ENCODE data around the gene ZIM2. TPM values are rescaled to one million over a fixed set of nuclear protein-coding genes. Genes with fewer than 3 reads are reported as not detected.

ZIM2 gene
- total and polyA plus RNA-seq, 9 of the 15 experiments (the other 6 are each of a cell fraction or from before 2014, with no cell fraction given): not detected

DNA sequence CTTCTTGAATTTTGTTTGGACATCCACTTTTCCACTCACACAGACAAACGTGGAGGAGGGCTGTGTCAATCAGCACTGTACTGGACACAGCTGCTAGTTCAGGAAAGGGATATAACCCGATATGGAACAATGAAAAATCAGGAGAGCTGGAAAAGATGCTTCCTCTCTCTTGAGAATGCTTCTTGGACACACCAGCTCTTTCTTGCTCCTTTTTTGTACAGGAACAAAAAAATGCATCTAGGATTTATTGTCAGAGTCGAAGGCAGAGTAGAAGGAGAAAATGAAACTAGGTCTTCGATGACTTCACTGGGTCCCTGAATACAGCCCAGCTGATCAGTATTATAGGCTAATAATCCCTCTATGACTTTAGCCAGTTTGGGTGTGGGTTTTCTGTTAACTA, 62.2 kb downstream of the ZIM2 start:
- Histone ChIP-seq H3K36me3 (ENCODE audit: control insufficient read depth, insufficient read depth, low read length) (no peaks in the 10 kb centered on the region), H3K4me2 (ENCODE audit: insufficient read depth, low read length) (no peak overlapping the region), H2AFZ (ENCODE audit: low read depth, low read length) (no peak overlapping the region), H3K9me3 (replicated peaks; ENCODE audit: control insufficient read depth, insufficient read depth, low read depth, low read length) (no peaks in the 10 kb centered on the region; the same call in 1 of the 2 replicates), H3K4me3 (no peak overlapping the region), H3K27me3 (ENCODE audit: control insufficient read depth in 2 of 2, insufficient read depth in 2 of 2, low read length in 2 of 2) (no peaks in the 10 kb centered on the region), H3K9me1 (ENCODE audit: control insufficient read depth, insufficient read depth, low read length) (no peaks in the 10 kb centered on the region), H3K9ac (ENCODE audit: insufficient read depth in 1 of 2, low read depth in 2 of 2, low read length in 2 of 2) (no peak overlapping the region), H3K27ac (ENCODE audit: extremely low read depth, low read depth, low read length) (no peak overlapping the region), H3K4me1 (replicated peaks in 1 of 2; ENCODE audit: control insufficient read depth in 2 of 2, insufficient read depth in 2 of 2, low read length in 2 of 2) (no peaks in the 10 kb centered on the region), H3K79me2 (ENCODE audit: control insufficient read depth, insufficient read depth, low read length) (no peaks in the 10 kb centered on the region), H4K20me1 (replicated peaks; ENCODE audit: control insufficient read depth, insufficient read depth, low read length) (no peaks in the 10 kb centered on the region)
- BruUV-seq (replicated peaks): no TSS peak
- TF ChIP-seq, protein P1, sequence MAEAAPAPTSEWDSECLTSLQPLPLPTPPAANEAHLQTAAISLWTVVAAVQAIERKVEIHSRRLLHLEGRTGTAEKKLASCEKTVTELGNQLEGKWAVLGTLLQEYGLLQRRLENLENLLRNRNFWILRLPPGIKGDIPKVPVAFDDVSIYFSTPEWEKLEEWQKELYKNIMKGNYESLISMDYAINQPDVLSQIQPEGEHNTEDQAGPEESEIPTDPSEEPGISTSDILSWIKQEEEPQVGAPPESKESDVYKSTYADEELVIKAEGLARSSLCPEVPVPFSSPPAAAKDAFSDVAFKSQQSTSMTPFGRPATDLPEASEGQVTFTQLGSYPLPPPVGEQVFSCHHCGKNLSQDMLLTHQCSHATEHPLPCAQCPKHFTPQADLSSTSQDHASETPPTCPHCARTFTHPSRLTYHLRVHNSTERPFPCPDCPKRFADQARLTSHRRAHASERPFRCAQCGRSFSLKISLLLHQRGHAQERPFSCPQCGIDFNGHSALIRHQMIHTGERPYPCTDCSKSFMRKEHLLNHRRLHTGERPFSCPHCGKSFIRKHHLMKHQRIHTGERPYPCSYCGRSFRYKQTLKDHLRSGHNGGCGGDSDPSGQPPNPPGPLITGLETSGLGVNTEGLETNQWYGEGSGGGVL (CRISPR knock-in tag; IDR thresholded peaks at IDR 0.05): no peak
- TF ChIP-seq FOS (IDR thresholded peaks at IDR 0.05; ENCODE audit: extremely low read depth, insufficient read length) (no peak), ZNF274 (IDR thresholded peaks at IDR 0.05; ENCODE audit: borderline replicate concordance, low read depth, low read length) (no peak), NEUROD1 (IDR thresholded peaks at IDR 0.05; ENCODE audit: borderline replicate concordance, low read depth, low read length, partially characterized antibody) (no peak), RAD21 (CRISPR knock-in tag; conservative IDR thresholded peaks at IDR 0.05 in 1 of 2, IDR thresholded peaks at IDR 0.05 in 1 of 2) (no peak), ETS2 (tag; IDR thresholded peaks at IDR 0.05; ENCODE audit: borderline replicate concordance, poor library complexity, severe bottlenecking) (no peak)
- TF ChIP-seq, protein P2, sequence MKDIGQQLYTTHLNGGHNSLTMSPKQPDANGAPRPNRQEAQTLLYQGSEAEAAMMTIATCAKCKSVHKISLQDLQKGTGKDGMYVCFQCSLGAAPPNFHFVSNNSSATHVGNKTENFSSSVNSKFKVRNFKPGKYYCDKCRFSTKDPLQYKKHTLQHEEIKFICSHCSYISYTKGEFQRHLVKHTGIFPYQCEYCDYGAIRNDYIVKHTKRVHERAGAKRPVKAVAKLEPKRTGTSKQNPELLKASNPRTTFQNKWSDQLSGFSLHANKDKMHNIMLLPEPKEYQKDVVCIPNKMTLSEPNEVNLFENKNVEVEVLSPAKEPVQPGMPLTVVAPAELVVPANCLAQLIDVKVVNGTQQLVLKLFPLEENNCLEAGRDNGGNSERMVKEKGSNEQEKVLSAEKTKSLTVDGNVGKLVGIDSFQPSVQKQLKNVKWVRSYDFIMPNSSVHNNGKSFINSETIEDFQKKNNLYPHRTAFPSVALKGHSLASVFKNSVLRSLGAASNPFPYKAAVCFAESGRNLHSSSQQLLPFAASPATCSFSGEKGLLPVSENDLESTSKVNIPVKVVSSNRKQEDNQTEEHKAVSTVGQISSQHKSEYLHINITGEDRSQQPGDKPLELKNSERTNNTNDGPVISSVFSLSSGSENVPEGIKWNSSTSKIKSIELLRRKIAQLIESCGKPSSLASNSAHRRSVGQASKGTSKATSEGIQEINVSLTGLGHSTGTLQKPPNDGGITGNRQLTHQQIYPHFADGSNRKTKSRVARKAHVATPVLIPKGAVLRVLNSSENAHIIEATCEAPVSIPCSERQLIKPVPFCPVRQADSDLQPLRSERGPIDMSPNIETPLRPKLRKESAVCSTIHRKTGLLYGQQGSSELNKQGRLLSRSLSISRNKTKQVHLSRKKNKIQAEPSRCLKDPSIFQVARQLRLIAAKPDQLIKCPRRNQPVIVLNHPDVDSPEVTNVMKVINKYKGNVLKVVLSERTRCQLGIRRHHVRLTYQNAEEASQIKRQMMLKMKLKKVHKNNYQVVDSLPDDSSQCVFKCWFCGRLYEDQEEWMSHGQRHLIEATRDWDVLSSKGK (CRISPR knock-in tag; IDR thresholded peaks at IDR 0.05): no peak
- POLR2A ChIA-PET: no interaction called here
- intact Hi-C loops (cut with micrococcal nuclease) (no loop called here), in situ Hi-C loops (cut with MboI) (no loop called here)
- DNase-seq (ENCODE audit: extremely low read depth in 1 of 4, low spot score in 3 of 4) (no peak), FAIRE-seq (no peak), ATAC-seq (no peak)
- CTCF ChIA-PET (ENCODE audit: low intra/inter-chr PET ratio): no interaction called here
- WGBS (ENCODE audit: insufficient coverage, low coverage, missing lambda C conversion rate): 2% methylated on average over 4 of the region's 4 CpGs
